ENCODE results near the gene PALD1. TPM values are rescaled to one million over a fixed set of nuclear protein-coding genes. Genes with fewer than 3 reads are reported as not detected.

The PALD1 gene
- total and polyA plus RNA-seq, 2 of the 13 experiments (the other 11 are each of a cell fraction or from before 2014, with no cell fraction given), result 0.07 to 0.09 TPM

- TF ChIP-seq CEBPZ (IDR thresholded peaks at IDR 0.05; ENCODE audit: low read length) (no peak), SUZ12 (IDR thresholded peaks at IDR 0.05; ENCODE audit: low read depth, low read length) (no peak)
Measured at GRCh38 chr10:70557876-70558275, 79.3 kb downstream of the PALD1 start (continued).

GRCh38 chr10:70558295-70558694 lies 79.7 kb downstream of the PALD1 start:
- 42% methylated on average over 11 of the region's 11 CpGs for WGBS (ENCODE audit: low lambda C conversion rate)
- intact Hi-C loops (cut with micrococcal nuclease; ENCODE audit: unreplicated experiment), result loop anchor here (10.0 kb wide), 1 partner anchor 117 kb away; the partner anchor contains the start of gene ADAMTS14
- TF ChIP-seq ARID4A (CRISPR knock-in tag; IDR thresholded peaks at IDR 0.05; ENCODE audit: borderline replicate concordance) (no peak), TGIF2 (CRISPR knock-in tag; IDR thresholded peaks at IDR 0.05) (no peak), ZNF138 (CRISPR knock-in tag; IDR thresholded peaks at IDR 0.05; ENCODE audit: low read depth) (no peak), ZBTB21 (CRISPR knock-in tag; IDR thresholded peaks at IDR 0.05) (no peak), ZNF367 (CRISPR knock-in tag; IDR thresholded peaks at IDR 0.05; ENCODE audit: borderline replicate concordance) (no peak), CERS6 (CRISPR knock-in tag; IDR thresholded peaks at IDR 0.05) (no peak), ZNF773 (CRISPR knock-in tag; IDR thresholded peaks at IDR 0.05; ENCODE audit: borderline replicate concordance) (no peak), TFDP2 (CRISPR knock-in tag; IDR thresholded peaks at IDR 0.05) (no peak), KDM5B (CRISPR knock-in tag; IDR thresholded peaks at IDR 0.05; ENCODE audit: borderline replicate concordance) (no peak)

More at GRCh38 chr10:70558295-70558694, 79.7 kb downstream of the PALD1 start:
- no peak for ATAC-seq
- peaks cover 11% of the 10 kb centered on the region; the same call in 1 of the 2 replicates for H3K4me1 ChIP-seq (ENCODE audit: insufficient read depth, low read length)
- in situ Hi-C loops (cut with HindIII; ENCODE audit: extremely low pct_ligation_motif_present, low pct_unique_long_range_greater_than_20kb), result loop anchor here (10.0 kb wide), 1 partner anchor 327 kb away; the partner anchor contains the start of gene PCBD1
- no peaks in the 10 kb centered on the region for H3K79me2 ChIP-seq (ENCODE audit: insufficient read depth, low read length)
- peaks cover 2 to 3% of the 10 kb centered on the region in 2 experiments; a peak in 2 of 5 replicates for H3K27me3 ChIP-seq (ENCODE audit: control insufficient read depth in 1 of 2, insufficient read depth in 2 of 2, low read length in 2 of 2)
- H4K20me1 ChIP-seq (ENCODE audit: insufficient read depth, low read length), result no peaks in the 10 kb centered on the region
- ChIA-PET CTCF (ENCODE audit: low intra/inter-chr PET ratio, low total read pairs) (interaction anchor here (2.5 kb wide), 1 partner anchor 201 kb away, joined by 26 read pairs; no protein-coding TSS in a partner anchor), POLR2A (no interaction called here)
- H2AFZ ChIP-seq (ENCODE audit: low read length), result no peak overlapping the region
- H3K4me2 ChIP-seq (ENCODE audit: low read depth, low read length), result no peak overlapping the region
- FAIRE-seq, result no peak
- no peak overlapping the region for H3K4me3 ChIP-seq (replicated peaks in 1 of 3; ENCODE audit: insufficient read depth in 1 of 3, low read depth in 2 of 3, low read length in 3 of 3)
- H3K9ac ChIP-seq (ENCODE audit: insufficient read depth, low read depth, low read length), result no peak overlapping the region
- no peak for DNase-seq (ENCODE audit: low spot score)
- no peaks in the 10 kb centered on the region for H3K9me3 ChIP-seq (ENCODE audit: low read length)
- H3K36me3 ChIP-seq (replicated peaks in 1 of 2; ENCODE audit: control insufficient read depth in 1 of 2, insufficient read depth in 2 of 2, low read length in 2 of 2), result no peaks in the 10 kb centered on the region
- H3K27ac ChIP-seq (ENCODE audit: extremely low read length, insufficient read depth, low read length), result no peak overlapping the region
- no TSS peak for BruUV-seq (replicated peaks)

All from HepG2 (cell line).